ENCODE data around the gene APBA2.

Gene APBA2

GRCh38 chr15:28947221-28947674 is 61.5 kb downstream of the APBA2 start:
- H3K9me2 ChIP-seq (replicated peaks; ENCODE audit: insufficient read depth, low read length) = no peaks in the 10 kb centered on the region
- no peaks in the 10 kb centered on the region for H3K9me3 ChIP-seq (replicated peaks; ENCODE audit: insufficient read depth, low read length)
- no peaks in the 10 kb centered on the region for H3K79me2 ChIP-seq (ENCODE audit: low read length)
- no peaks in the 10 kb centered on the region for H3K27me3 ChIP-seq (replicated peaks; ENCODE audit: insufficient read depth, low read length)
- no peak overlapping the region for H2AFZ ChIP-seq (ENCODE audit: low read length)
- no peak overlapping the region for H3K27ac ChIP-seq (ENCODE audit: low read length)
- no peak for DNase-seq
- no peak overlapping the region for H3K4me2 ChIP-seq (ENCODE audit: low read depth, low read length)
- no peak for TF ChIP-seq EZH2 (optimal IDR thresholded peaks at IDR 0.05; ENCODE audit: low read depth, low read length)
- no peak for TF ChIP-seq EZH2phosphoT487 (IDR thresholded peaks at IDR 0.05; ENCODE audit: low read length)
- TF ChIP-seq CTCF (IDR thresholded peaks at IDR 0.05; ENCODE audit: low read length) = no peak
- no peaks in the 10 kb centered on the region for H3F3A ChIP-seq (ENCODE audit: insufficient read depth, low read length)
- no peaks in the 10 kb centered on the region for H3K36me3 ChIP-seq (replicated peaks; ENCODE audit: insufficient read depth, low read length)
- no peaks in the 10 kb centered on the region for H3K4me1 ChIP-seq (ENCODE audit: low read length)
- no peak overlapping the region for H3K9ac ChIP-seq (ENCODE audit: low read length)
- no peak overlapping the region for H3K4me3 ChIP-seq (ENCODE audit: low read length)
- no peaks in the 10 kb centered on the region for H4K20me1 ChIP-seq (ENCODE audit: insufficient read depth, low read length)

DNA sequence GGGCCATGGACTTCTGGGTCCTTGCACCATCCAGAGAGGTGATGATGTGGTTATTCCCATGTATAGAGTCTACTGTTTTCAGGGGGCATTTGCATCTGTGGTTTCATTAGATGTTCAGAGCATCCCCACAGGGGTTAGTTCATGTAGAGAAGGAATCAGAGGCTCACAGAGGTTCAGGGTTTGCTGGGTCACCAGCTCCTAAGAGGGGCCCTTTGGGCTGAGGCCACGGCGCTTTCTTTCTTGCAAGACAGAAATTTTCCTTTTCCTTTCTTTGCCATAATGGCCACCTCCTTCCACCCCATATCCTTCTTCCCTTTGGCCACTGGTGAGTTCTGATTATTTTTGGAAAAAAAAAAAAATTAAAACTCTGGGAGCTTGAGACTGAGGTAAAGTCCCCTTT is 62.3 kb downstream of the APBA2 start:
- Histone ChIP-seq H3K79me2 (ENCODE audit: low read length) (no peaks in the 10 kb centered on the region), H3K4me3 (ENCODE audit: low read length) (no peak overlapping the region), H3K4me2 (ENCODE audit: low read depth, low read length) (no peak overlapping the region), H3K27ac (ENCODE audit: low read length) (no peak overlapping the region), H3F3A (ENCODE audit: insufficient read depth, low read length) (no peaks in the 10 kb centered on the region), H3K9me2 (replicated peaks; ENCODE audit: insufficient read depth, low read length) (no peaks in the 10 kb centered on the region), H3K9ac (ENCODE audit: low read length) (no peak overlapping the region), H3K27me3 (replicated peaks; ENCODE audit: insufficient read depth, low read length) (no peaks in the 10 kb centered on the region), H4K20me1 (ENCODE audit: insufficient read depth, low read length) (no peaks in the 10 kb centered on the region), H3K4me1 (ENCODE audit: low read length) (no peaks in the 10 kb centered on the region), H2AFZ (ENCODE audit: low read length) (no peak overlapping the region), H3K36me3 (replicated peaks; ENCODE audit: insufficient read depth, low read length) (no peaks in the 10 kb centered on the region), H3K9me3 (replicated peaks; ENCODE audit: insufficient read depth, low read length) (no peaks in the 10 kb centered on the region)
- no peak for DNase-seq
- TF ChIP-seq EZH2phosphoT487 (IDR thresholded peaks at IDR 0.05; ENCODE audit: low read length) (no peak), CTCF (IDR thresholded peaks at IDR 0.05; ENCODE audit: low read length) (no peak), EZH2 (optimal IDR thresholded peaks at IDR 0.05; ENCODE audit: low read depth, low read length) (no peak)

DNA sequence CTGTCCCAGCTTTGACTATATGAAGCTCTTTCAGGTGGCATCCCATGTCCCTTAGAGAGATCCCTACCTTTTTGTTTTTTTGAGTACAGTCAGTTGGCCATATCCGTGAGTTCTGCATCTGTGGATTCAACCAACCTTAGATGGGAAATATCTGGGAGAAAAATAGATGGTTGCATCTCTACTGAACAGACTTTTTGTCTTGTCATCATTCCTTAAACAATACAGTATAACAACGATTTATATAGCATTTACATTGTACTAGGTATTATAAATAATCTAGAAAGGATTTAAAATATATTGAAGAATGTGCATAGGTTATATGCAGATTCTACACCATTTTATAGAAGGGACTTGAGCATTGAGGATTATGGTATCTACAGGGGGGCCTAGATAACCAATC is 65.1 kb downstream of the APBA2 start:
- Histone ChIP-seq H3K9ac (ENCODE audit: low read length) (no peak overlapping the region), H3K4me1 (ENCODE audit: low read length) (peaks cover 15% of the 10 kb centered on the region), H2AFZ (ENCODE audit: low read length) (no peak overlapping the region), H3K9me3 (replicated peaks; ENCODE audit: insufficient read depth, low read length) (no peaks in the 10 kb centered on the region), H3K4me3 (ENCODE audit: low read length) (no peak overlapping the region), H3K79me2 (ENCODE audit: low read length) (0 out of 2 replicates have a peak, but pooled peaks cover 2% of the 10 kb centered on the region), H3K4me2 (ENCODE audit: low read depth, low read length) (no peak overlapping the region), H3K9me2 (replicated peaks; ENCODE audit: insufficient read depth, low read length) (no peaks in the 10 kb centered on the region), H4K20me1 (ENCODE audit: insufficient read depth, low read length) (no peaks in the 10 kb centered on the region), H3F3A (ENCODE audit: insufficient read depth, low read length) (no peaks in the 10 kb centered on the region), H3K27ac (ENCODE audit: low read length) (no peak overlapping the region), H3K36me3 (replicated peaks; ENCODE audit: insufficient read depth, low read length) (no peaks in the 10 kb centered on the region), H3K27me3 (replicated peaks; ENCODE audit: insufficient read depth, low read length) (no peaks in the 10 kb centered on the region)
- no peak for DNase-seq
- no peak for TF ChIP-seq CTCF (IDR thresholded peaks at IDR 0.05; ENCODE audit: low read length)
- TF ChIP-seq EZH2phosphoT487 (IDR thresholded peaks at IDR 0.05; ENCODE audit: low read length) = no peak
- TF ChIP-seq EZH2 (optimal IDR thresholded peaks at IDR 0.05; ENCODE audit: low read depth, low read length) = no peak

Measured in MM.1S (cell line).